ENCODE measurements around the gene ADM. TPM values are rescaled to one million over a fixed set of nuclear protein-coding genes. Genes with fewer than 3 reads are reported as not detected.

Gene ADM, protein sequence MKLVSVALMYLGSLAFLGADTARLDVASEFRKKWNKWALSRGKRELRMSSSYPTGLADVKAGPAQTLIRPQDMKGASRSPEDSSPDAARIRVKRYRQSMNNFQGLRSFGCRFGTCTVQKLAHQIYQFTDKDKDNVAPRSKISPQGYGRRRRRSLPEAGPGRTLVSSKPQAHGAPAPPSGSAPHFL
- 115 TPM for total RNA-seq

DNA sequence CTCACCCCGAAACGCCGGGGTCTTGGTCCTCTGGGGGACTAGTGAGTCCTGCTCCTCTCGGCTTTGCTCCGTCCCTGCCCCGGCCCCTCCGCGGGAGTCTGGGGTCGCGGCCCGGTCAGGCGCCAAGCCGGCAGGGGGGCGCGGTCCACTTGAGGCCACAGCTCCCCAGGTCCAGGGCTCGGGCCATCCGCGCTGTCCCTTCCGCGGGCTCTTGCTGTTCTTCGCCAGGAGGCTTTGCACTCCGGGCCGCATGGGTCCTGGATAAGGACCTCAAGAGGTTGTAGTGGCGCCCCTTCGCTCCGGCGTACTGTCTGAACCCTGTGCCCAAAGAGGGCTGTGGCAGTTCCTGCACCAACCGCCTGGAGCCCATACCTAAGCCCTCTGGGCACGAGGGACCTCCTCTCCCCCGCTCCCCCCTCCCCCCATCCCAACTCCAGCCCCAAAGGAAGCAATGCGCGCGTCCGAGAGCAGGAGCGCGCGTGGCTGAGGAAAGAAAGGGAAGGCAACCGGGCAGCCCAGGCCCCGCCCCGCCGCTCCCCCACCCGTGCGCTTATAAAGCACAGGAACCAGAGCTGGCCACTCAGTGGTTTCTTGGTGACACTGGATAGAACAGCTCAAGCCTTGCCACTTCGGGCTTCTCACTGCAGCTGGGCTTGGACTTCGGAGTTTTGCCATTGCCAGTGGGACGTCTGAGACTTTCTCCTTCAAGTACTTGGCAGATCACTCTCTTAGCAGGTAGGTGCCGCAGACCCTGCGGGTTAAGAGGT is at the start of gene ADM:
ADM (plus strand) TSS at position 579 of the 767 bp plus-strand sequence. CDS start 628 bp downstream, outside the sequence.

DNA sequence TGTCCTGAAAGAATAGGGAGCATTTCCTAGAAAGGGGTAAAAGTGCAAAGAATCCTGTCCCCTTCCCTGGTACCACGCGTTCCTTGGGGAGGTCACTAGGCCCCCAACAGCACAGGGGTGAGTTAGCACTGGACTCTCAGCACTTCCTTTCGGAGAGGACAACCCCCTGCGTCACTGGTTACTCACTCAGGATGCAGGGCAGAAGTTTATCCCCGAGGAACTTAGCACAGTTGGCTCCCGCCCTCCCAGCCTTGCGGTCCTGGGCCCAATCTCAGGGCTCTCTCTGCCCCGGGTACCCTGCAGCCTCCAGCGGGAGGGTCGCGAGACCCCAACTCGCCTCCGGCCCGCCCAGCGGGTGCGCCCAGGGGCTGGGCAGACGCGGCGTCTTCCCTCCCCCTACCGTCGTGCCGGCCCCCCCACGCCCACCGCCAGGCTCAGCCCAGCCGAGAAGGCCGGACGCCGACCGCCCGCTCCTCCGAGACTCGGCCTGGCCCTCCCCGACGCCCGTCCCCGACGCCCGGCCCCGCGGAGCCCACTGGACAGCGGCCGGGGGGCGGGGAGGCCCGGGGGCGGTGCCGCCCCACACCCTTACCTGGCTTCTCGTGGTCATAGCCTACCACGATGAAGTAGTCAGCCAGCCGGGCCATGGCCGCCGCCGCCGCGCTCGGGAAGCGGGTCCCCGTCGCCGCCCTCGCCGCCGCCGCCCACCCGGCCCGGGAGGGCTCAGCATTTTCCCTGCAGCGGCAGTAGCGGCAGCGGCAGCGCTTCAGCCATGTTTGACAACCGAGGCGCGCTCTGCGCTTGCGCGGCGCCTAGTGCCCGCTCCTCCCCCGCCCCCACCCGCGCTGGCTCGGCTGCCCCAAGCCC is 11.2 kb upstream of the ADM start, which contains the start of gene SBF2:
SBF2 (minus strand) TSS at position 797 of the 867 bp plus-strand sequence; CDS start at position 647, 150 bp downstream.

Other genes with a start within 250 kb of the ADM start
- 90.7 TPM for gene SBF2, start 10.9 kb upstream of the ADM start, total RNA-seq
- 10.1 TPM for gene AMPD3, start 150.2 kb downstream of the ADM start, total RNA-seq
- gene RNF141, start 236.1 kb downstream of the ADM start, total RNA-seq, result 59.2 TPM